ENCODE results near the gene SMARCA4.

GRCh38 chr19:11041966-11042627, 81.3 kb downstream of the SMARCA4 start:
- TF ChIP-seq CTCF (IDR thresholded peaks at IDR 0.05): no peak
- no peak for TF ChIP-seq POLR2A (IDR thresholded peaks at IDR 0.05)
